ENCODE data around the gene TDRD7.

DNA sequence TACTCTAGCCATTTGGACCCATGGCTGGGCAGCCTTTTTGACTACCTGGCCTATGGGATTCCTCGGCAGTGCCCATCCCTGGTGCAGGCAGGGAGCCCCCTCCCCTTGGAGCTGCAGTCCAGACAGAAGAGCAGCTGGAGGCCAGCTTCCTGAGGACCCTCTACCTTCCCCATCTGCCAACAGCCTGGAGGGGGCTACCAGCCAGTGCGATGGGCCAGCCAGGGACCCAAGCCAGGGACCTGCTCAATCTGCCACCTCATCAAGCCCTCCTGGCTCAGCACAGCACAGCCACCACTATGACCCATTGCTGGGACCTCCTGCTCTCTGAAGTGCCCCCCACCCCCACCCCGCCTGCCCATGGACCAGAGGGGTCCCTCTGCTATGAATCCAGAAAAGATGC is 22.6 kb upstream of the TDRD7 start:
- TF ChIP-seq POLR2A (IDR thresholded peaks at IDR 0.05; ENCODE audit: low read length) = no peak
- TF ChIP-seq GATA1 (IDR thresholded peaks at IDR 0.05; ENCODE audit: low read depth, low read length) = no peak

All from erythroblast (primary cell).